ENCODE data around the gene TLE6.

The TLE6 gene

GRCh38 chr19:3041327-3041726 lies 64.0 kb downstream of the TLE6 start:
- DNase-seq (ENCODE audit: low read depth in 1 of 2, low spot score in 1 of 2): no peak
- H3K4me3 ChIP-seq (replicated peaks; ENCODE audit: insufficient read depth, low read length): no peak overlapping the region
- TF ChIP-seq GABPA (IDR thresholded peaks at IDR 0.05; ENCODE audit: low read depth): no peak
- TF ChIP-seq SPI1 (IDR thresholded peaks at IDR 0.05; ENCODE audit: borderline replicate concordance, low read depth): no peak
- TF ChIP-seq REST (IDR thresholded peaks at IDR 0.05; ENCODE audit: insufficient replicate concordance, low read depth): no peak
- TF ChIP-seq, protein P1, sequence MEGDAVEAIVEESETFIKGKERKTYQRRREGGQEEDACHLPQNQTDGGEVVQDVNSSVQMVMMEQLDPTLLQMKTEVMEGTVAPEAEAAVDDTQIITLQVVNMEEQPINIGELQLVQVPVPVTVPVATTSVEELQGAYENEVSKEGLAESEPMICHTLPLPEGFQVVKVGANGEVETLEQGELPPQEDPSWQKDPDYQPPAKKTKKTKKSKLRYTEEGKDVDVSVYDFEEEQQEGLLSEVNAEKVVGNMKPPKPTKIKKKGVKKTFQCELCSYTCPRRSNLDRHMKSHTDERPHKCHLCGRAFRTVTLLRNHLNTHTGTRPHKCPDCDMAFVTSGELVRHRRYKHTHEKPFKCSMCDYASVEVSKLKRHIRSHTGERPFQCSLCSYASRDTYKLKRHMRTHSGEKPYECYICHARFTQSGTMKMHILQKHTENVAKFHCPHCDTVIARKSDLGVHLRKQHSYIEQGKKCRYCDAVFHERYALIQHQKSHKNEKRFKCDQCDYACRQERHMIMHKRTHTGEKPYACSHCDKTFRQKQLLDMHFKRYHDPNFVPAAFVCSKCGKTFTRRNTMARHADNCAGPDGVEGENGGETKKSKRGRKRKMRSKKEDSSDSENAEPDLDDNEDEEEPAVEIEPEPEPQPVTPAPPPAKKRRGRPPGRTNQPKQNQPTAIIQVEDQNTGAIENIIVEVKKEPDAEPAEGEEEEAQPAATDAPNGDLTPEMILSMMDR (IDR thresholded peaks at IDR 0.05; ENCODE audit: insufficient read depth, low read length): no peak
- no peak for TF ChIP-seq POLR2AphosphoS5 (IDR thresholded peaks at IDR 0.05; ENCODE audit: low read depth)
- no peak overlapping the region for H3K27ac ChIP-seq (replicated peaks)
- peaks cover 17% of the 10 kb centered on the region for H3K27me3 ChIP-seq (ENCODE audit: insufficient read depth, poor library complexity, severe bottlenecking)

- no peak for DNase-seq (ENCODE audit: low read depth in 1 of 2, low spot score in 1 of 2)
- TF ChIP-seq REST (IDR thresholded peaks at IDR 0.05; ENCODE audit: insufficient replicate concordance, low read depth) (no peak), SPI1 (IDR thresholded peaks at IDR 0.05; ENCODE audit: borderline replicate concordance, low read depth) (no peak), POLR2AphosphoS5 (IDR thresholded peaks at IDR 0.05; ENCODE audit: low read depth) (no peak), GABPA (IDR thresholded peaks at IDR 0.05; ENCODE audit: low read depth) (no peak)
- TF ChIP-seq, protein P1 (IDR thresholded peaks at IDR 0.05; ENCODE audit: insufficient read depth, low read length): no peak
- Histone ChIP-seq H3K27ac (replicated peaks) (no peak overlapping the region), H3K4me3 (replicated peaks; ENCODE audit: insufficient read depth, low read length) (no peak overlapping the region), H3K27me3 (ENCODE audit: insufficient read depth, poor library complexity, severe bottlenecking) (peaks cover 20% of the 10 kb centered on the region)
Observed at GRCh38 chr19:3041761-3042620, 64.6 kb downstream of the TLE6 start.

DNA sequence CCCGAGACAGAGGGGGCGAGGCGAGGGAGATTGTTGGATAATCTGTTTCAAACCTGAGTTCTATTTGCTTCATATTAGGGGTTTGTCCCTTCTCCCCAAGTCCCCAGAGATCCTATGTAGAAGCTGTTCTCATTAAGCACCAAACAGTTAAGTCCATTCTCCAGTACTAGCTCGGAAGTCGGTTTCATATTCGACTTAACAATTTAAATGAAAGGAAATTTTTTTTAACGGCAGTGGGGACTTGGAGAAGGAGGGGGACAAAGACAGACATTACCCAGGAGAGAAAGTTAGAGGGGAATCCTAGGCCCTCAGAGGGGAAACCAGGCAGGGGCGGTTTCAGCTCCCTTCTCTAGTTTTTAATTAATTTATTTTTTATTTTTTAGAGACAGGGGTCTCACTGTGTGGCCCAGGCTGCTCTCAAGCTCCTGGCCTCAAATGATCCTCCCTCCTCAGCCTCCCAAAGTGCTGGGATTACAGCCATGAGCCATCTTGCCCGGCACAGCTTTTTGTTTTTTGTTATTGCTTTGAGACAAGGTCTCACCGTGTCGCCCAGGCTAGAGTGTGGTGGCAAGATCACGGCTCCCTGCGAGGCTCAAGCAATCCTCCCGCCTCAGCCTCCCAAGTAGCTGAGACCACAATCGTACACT lies 65.4 kb downstream of the TLE6 start:
- DNase-seq (ENCODE audit: low read depth in 1 of 2, low spot score in 1 of 2): no peak
- Histone ChIP-seq H3K27me3 (ENCODE audit: insufficient read depth, poor library complexity, severe bottlenecking) (peaks cover 25% of the 10 kb centered on the region), H3K27ac (replicated peaks) (no peak overlapping the region), H3K4me3 (replicated peaks; ENCODE audit: insufficient read depth, low read length) (no peak overlapping the region)
- TF ChIP-seq GABPA (IDR thresholded peaks at IDR 0.05; ENCODE audit: low read depth) (no peak), REST (IDR thresholded peaks at IDR 0.05; ENCODE audit: insufficient replicate concordance, low read depth) (no peak), POLR2AphosphoS5 (IDR thresholded peaks at IDR 0.05; ENCODE audit: low read depth) (no peak), SPI1 (IDR thresholded peaks at IDR 0.05; ENCODE audit: borderline replicate concordance, low read depth) (no peak)
- TF ChIP-seq, protein P1 (IDR thresholded peaks at IDR 0.05; ENCODE audit: insufficient read depth, low read length): no peak
